Ureter (tissue), 1 donor: ENCODE results near the gene FBXL5. TPM values are rescaled to one million over a fixed set of nuclear protein-coding genes. Genes with fewer than 3 reads are reported as not detected.

Experiments used
- DNase-seq: peaks from one replicate; pipeline ENCODE4 v3.0.0-alpha.2; 2020; ENCODE audit warnings: low spot score
- total RNA-seq: library from RNA; stranded (reverse); gene quantifications from one replicate; pipeline ENCODE4 v1.2.4, GENCODE V29; 2023
- donor health status: DM: yes; HTN: yes; CAD: no.

Gene FBXL5
- total RNA-seq, 1 donor from 2014 or later: 110 TPM

DNA sequence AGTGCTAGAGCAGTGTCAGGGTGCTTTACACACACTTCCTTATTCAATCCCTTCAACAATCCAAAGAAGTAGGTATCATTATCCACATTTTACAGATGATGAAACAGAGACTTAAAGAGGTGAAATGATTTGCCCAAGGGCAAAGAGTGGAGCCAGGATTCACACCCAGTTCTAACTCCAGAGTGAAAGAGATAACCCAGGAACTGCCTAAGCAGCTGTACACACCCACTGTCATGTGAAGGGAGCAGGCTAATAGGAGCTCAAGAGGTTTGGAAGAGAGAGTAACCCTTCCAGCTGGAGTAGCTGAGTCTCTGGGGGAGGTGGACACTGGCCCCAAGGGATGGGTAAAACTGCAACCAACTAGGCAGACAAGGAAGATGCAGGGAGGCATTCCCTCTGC, 92.5 kb downstream of the FBXL5 start:
- DNase-seq: no peak

DNA sequence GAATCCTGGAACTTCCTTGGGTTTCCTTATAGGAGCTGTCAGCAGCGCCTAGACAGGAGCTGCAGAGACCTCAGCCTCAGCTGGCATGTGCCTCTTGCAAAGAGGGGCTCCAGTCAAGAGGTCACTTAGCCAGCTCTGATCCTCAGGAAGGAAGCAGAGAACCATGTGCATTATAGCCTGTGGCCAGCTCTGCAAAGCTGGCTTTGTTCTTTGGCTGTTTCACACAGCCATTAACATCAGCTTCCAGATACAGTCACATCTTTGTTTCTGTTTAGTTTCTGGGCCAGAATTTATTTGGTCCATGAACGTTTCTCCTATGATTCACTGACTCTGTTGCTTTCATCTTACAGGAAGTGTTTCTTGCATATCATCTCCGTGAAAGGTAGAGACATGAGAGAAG, 93.0 kb downstream of the FBXL5 start:
- no peak for DNase-seq

DNA sequence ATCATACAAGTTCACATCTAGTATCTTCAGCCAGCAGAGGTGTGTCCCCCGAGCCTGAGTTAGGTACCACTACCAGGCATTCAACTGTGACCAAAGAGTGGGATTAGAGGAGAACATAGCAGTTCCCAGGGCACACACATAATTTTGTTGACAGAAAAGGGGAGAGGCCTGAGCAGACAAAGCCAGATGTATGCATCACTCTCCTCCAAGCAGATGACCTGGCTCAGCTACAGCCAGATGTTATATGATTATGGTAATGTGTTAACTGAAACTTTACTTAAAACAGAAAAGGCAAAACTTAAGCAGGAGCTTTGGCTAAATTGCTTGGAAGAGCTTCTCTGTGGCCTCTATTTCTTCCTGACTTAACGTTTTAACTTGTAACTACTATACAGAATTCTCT, 96.6 kb downstream of the FBXL5 start:
- no peak for DNase-seq

DNA sequence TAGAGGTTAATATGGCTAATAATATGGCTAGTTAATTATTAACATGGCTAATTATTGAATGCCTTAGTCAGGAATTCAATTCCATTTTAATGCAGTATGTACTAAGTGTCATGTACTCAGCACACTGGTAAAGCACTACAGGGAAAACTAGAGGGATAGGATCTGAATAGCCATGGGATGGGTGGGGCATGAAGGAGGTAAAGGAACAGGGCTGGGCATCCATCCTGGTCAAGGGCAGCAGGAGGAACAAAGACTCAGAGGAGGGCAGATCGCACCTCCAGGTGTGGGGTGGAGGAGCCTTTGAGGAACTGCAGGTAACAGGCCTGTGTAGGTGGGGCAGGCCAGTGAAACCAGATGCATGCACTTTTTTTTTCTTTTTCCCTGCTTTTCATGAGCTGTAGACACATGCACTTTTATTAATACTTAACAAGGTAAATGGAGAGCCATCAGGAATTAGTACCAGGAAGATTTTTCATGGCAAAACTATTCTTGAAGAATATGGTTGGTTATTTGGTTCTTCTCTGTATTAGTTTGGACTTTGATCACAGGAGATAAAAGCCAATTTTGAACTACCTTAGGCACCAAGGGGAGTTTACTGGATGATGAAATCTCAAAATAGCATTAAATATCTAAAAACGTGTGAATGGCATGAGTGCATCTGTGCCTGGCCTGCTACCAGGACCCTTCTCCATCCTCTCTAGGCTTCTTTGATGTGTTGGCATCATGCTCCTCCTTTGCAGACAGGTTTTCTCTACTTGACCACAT, 97.2 kb downstream of the FBXL5 start:
- no peak for DNase-seq

DNA sequence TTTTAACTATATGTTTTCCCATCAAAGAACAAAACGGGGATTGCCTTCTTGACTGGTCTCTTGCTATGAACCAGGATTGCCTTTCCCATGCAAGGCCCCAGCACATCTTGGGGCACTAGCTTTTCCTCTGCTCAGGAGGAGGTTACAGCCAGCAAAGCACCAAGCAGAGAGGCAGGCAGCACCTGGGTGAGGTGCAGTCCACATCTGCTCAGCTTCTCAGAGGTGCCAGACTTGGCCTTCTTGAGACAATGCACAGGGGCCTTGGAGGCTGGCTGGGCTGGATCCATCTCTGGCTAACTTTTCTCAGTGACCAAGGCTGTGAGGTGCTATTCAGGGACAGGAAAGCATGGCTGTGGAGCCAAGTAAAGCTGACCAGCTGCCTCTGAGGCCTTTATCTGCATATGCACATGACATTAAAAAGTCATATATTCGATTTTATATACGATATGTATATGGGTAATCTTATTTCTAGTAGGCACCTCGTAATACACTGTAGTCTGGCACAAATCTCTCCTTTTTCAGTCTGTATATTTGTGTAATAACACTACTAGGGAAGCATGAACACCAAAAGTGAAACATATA, 98.6 kb downstream of the FBXL5 start:
- DNase-seq: no peak

Other genes starting within 250 kb of the FBXL5 start
- 4.3 TPM for gene C1QTNF7, start 227.3 kb downstream of the FBXL5 start, total RNA-seq
- 21.6 TPM for gene CC2D2A, start 185.5 kb downstream of the FBXL5 start, total RNA-seq
- gene FAM200B, start 26.5 kb upstream of the FBXL5 start, total RNA-seq: 42.7 TPM
- 18.6 TPM for gene BST1, start 47.7 kb upstream of the FBXL5 start, total RNA-seq
- gene CD38, start 123.0 kb upstream of the FBXL5 start, total RNA-seq: 2.6 TPM